Spleen (tissue), 13 donors: ENCODE measurements around the gene MAP4K1. TPM values are rescaled to one million over a fixed set of nuclear protein-coding genes. Genes with fewer than 3 reads are reported as not detected.

Experiments
- DNase-seq: peaks from one replicate; pipeline ENCODE4 v3.0.0-alpha.2; 2020
- H3K27ac ChIP-seq, 8 donors: fragments of 200-600 bp; sonication (generic) in 7 of 8; 1 replicate in 4 of 8; 2 replicates in 4 of 8; pipeline versions ENCODE4 v1.5.0 to v1.8.0; 2016 to 2021; ENCODE audit warnings: inconsistent platforms in 4 of 8, mild to moderate bottlenecking in 4 of 8, moderate library complexity in 1 of 8
- H3K27me3 ChIP-seq, 7 donors: fragments of 200-600 bp; sonication (generic) in 6 of 7; replicated peaks in 1 of 7; 1 replicate in 4 of 7; 2 replicates in 3 of 7; pipeline versions ENCODE4 v1.5.0 to v1.8.0; 2016 to 2021; ENCODE audit warnings: inconsistent platforms in 3 of 7, mild to moderate bottlenecking in 1 of 7
- H3K36me3 ChIP-seq, 6 donors: fragments of 200-600 bp; sonication (generic) in 5 of 6; 1 replicate in 4 of 6; 2 replicates in 2 of 6; pipeline versions ENCODE4 v1.5.0 to v1.8.0; 2016 to 2021; ENCODE audit warnings: inconsistent platforms in 2 of 6
- H3K4me1 ChIP-seq, 6 donors: fragments of 200-600 bp; sonication (generic) in 5 of 6; 1 replicate in 3 of 6; 2 replicates in 3 of 6; pipeline versions ENCODE4 v1.5.0 to v1.8.0; 2016 to 2021; ENCODE audit warnings: inconsistent platforms in 3 of 6
- H3K4me3 ChIP-seq, 8 donors: fragments of 200-600 bp; sonication (generic) in 7 of 8; 1 replicate in 4 of 8; 2 replicates in 4 of 8; pipeline versions ENCODE4 v1.5.0 to v1.8.0; 2016 to 2021; ENCODE audit warnings: inconsistent platforms in 4 of 8, mild to moderate bottlenecking in 4 of 8, moderate library complexity in 2 of 8
- H3K9me3 ChIP-seq, 8 donors: fragments of 200-600 bp; sonication (generic) in 7 of 8; 1 replicate in 4 of 8; 2 replicates in 4 of 8; pipeline versions ENCODE4 v1.5.0 to v1.8.0; 2016 to 2021; ENCODE audit warnings: inconsistent platforms in 4 of 8
- CTCF ChIP-seq, 11 experiments: fragments of 200-600 bp in 7 of 11; fragments of 450-650 bp in 4 of 11; sonication (generic) in 4 of 11; IDR thresholded peaks in 8 of 11; conservative IDR thresholded peaks in 3 of 11; 1 replicate in 7 of 11; 2 replicates in 4 of 11; pipeline versions ENCODE4 v1.4.0 to v1.8.0; 2016 to 2021; ENCODE audit warnings: antibody characterized with exemption in 11 of 11, inconsistent platforms in 4 of 11, mild to moderate bottlenecking in 1 of 11
- POLR2A ChIP-seq, 3 donors: fragments of 450-650 bp; IDR thresholded peaks; one replicate each; pipeline ENCODE4 v1.5.1; 2017; ENCODE audit warnings: antibody characterized with exemption in 3 of 3, mild to moderate bottlenecking in 1 of 3
- POLR2AphosphoS5 ChIP-seq, 3 donors: sonication (generic); formaldehyde crosslinking; IDR thresholded peaks; one replicate each; pipeline ENCODE4 v1.5.1; 2017; ENCODE audit warnings: antibody characterized with exemption in 3 of 3
- WGBS, 5 donors: extraction: QIAGEN DNeasy Blood & Tissue Kit in 3 of 5; methylation state at CpG; one replicate each; pipeline versions ENCODE4 v1.1.5 to v1.1.7; 2013 to 2018; 5-methylcytosine and 5-hydroxymethylcytosine counted together
- intact Hi-C: fragments of 100-400 bp; cut with DNase I; formaldehyde crosslinking; loops from one replicate; pipeline ENCODE4 v1.15.0; 2023; ENCODE audit warnings: low total_unique reads
- long read RNA-seq, 2 donors: transcript quantifications; one replicate each; lab custom pipeline, GENCODE V29; 2026
- polyA plus RNA-seq, 3 donors: library from polyadenylated mRNA; stranded (reverse); fragments of 200-250 nt; gene quantifications; one replicate each; pipeline ENCODE4 v1.2.1, GENCODE V29; 2013
- total RNA-seq, 7 donors: library from RNA; depleted of rRNA in 3 of 7; stranded (reverse); fragments of >200 nt in 3 of 7; fragmentation: NEBNext Ultra II Directional in 4 of 7; extraction: Animal tissue kit (Norgen Biotek cat#: 25700) in 4 of 7; gene quantifications; one replicate each; pipeline versions ENCODE4 v1.1.0 to v1.2.1, GENCODE V29; 2016 to 2021
- donor health status: healthy with polysubstance abuse.
- donor health status: DM: no; HTN: no; CAD: no; lungs with moderate emphysema.
- donor health status: DM: no; HTN: no; CAD: no.
- donor health status: Bipolar disorder and iron deficiency.
- donor health status: healthy.
- donor health status: DM: no; HTN: no; CAD: no.
- donor health status: DM: yes; HTN: yes; CAD: no.

The MAP4K1 gene
- total RNA-seq (100 to 1,000 TPM in 4 of 7 donors, 10 to 100 TPM in 3; 58.2 to 163 (median 122) TPM), polyA plus RNA-seq (100 to 1,000 TPM in 2 of 3 donors, 10 to 100 TPM in 1; 81.3 to 161 (median 153) TPM)
- long read RNA-seq, donor 1, partial matches to known transcripts: 91 of 255 reads
- long read RNA-seq, donor 1, other reads (novel, unspliced or antisense): 163 of 255 reads
- long read RNA-seq, donor 2, partial matches to known transcripts: 296 of 300 reads
- long read RNA-seq, donor 2, other reads (novel, unspliced or antisense): 0 of 300 reads

GRCh38 chr19:38617764-38618589 lies at the start of gene MAP4K1:
Gene MAP4K1 (minus strand): TSS chr19:38617953. CDS start chr19:38617895, 58 bp downstream.
- H3K36me3 ChIP-seq: peaks cover 4 to 56% (median 27%) of the 10 kb centered on the region in 6 donors
- TF ChIP-seq POLR2AphosphoS5 (IDR thresholded peaks at IDR 0.05) (peak; percentile 73 to 84 (median 83)), CTCF (IDR thresholded peaks at IDR 0.05 in 8 of 11, conservative IDR thresholded peaks at IDR 0.05 in 3 of 11) (no peak)
- intact Hi-C loops: no loop called here
- peak within 1 kb of the TSS; percentile 82 to 95 (median 89) for H3K4me3 ChIP-seq
- H3K4me1 ChIP-seq: peaks cover 11 to 82% (median 55%) of the 10 kb centered on the region in 6 donors
- no peaks in the 10 kb centered on the region for H3K9me3 ChIP-seq
- WGBS, 5 donors: 7 to 12% (median 11%) methylated on average over 16 to 28 of the region's 28 CpGs
- peak; percentile 98 for DNase-seq
- peak within 1 kb of the TSS; percentile 81 to 94 (median 90) for H3K27ac ChIP-seq
- no peaks in the 10 kb centered on the region for H3K27me3 ChIP-seq

DNA sequence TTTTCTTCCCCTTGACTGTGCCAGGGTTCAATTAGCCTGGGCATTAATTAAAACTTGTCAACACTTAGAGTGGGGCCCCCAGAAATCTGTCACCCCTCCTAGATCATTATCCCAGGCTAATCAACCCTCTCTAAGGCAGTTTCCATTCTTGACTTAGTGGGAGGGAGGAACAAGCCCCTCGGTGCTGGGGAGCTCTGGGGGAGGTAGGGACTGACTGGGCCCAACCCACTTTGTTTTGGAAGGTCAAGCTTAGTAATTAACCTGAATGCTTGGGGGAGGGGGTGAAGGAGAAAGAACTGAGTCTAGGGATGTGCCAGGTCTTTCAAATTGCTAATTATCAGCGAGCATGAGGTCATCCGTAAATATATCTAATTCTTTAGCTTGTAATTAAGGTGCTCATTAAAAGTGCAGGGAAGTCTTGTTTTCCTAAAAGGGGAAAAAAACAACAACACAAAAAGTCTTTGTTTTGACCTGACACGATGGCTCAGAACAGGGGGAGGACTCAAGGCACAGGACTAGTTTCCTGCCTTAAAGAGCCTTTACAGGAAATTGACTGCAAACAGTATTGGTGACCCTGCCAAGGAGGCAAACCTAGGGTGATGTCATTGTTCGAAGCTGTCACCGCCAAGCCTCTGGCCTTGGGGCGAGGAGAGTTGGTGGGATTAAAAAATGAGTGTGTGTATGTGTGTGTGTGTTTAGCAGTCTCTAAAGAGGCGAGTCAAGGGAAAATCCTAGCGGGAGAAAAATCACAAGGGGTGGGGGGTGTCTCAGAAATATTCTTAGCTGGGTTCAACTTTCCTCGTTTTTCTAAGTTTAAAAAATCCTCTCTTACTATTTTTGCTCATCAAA lies 49.1 kb upstream of the MAP4K1 start:
- peaks cover 79 to 100% (median 100%) of the 10 kb centered on the region in 6 donors for H3K4me1 ChIP-seq
- no peaks in the 10 kb centered on the region for H3K9me3 ChIP-seq
- peak; percentile 62 for DNase-seq
- TF ChIP-seq POLR2A (IDR thresholded peaks at IDR 0.05) (no peak), POLR2AphosphoS5 (IDR thresholded peaks at IDR 0.05) (peak in 1 of 3 donors; percentile 85)
- no peaks in the 10 kb centered on the region for H3K27me3 ChIP-seq
- WGBS, 5 donors: 27 to 37% (median 33%) methylated on average over 10 of the region's 10 CpGs
- peak overlapping the region in 1 of 8 donors; percentile 34 for H3K4me3 ChIP-seq
- H3K27ac ChIP-seq: peak overlapping the region; percentile 76 to 94 (median 92)
- intact Hi-C loops: no loop called here
- peaks cover 0 to 14% (median 0%) of the 10 kb centered on the region in 6 donors for H3K36me3 ChIP-seq

- H3K4me1 ChIP-seq: peaks cover 83 to 100% (median 100%) of the 10 kb centered on the region in 6 donors
- WGBS, 5 donors: 52 to 64% (median 56%) methylated on average over 19 of the region's 19 CpGs
- H3K9me3 ChIP-seq: no peaks in the 10 kb centered on the region
- TF ChIP-seq POLR2A (IDR thresholded peaks at IDR 0.05) (no peak), CTCF (IDR thresholded peaks at IDR 0.05 in 8 of 11, conservative IDR thresholded peaks at IDR 0.05 in 3 of 11) (no peak), POLR2AphosphoS5 (IDR thresholded peaks at IDR 0.05) (peak; percentile 32 to 62 (median 54))
- H3K36me3 ChIP-seq: peaks cover 0 to 21% (median 0%) of the 10 kb centered on the region in 6 donors
- DNase-seq: peak; percentile 78
- intact Hi-C loops: no loop called here
- peak overlapping the region; percentile 82 to 94 (median 92) for H3K27ac ChIP-seq
- no peaks in the 10 kb centered on the region for H3K27me3 ChIP-seq
- peak overlapping the region in 1 of 8 donors; percentile 34 for H3K4me3 ChIP-seq
Measured at GRCh38 chr19:38665950-38666662, 48.4 kb upstream of the MAP4K1 start.
